ENCODE results near the gene CDH3.

DNA sequence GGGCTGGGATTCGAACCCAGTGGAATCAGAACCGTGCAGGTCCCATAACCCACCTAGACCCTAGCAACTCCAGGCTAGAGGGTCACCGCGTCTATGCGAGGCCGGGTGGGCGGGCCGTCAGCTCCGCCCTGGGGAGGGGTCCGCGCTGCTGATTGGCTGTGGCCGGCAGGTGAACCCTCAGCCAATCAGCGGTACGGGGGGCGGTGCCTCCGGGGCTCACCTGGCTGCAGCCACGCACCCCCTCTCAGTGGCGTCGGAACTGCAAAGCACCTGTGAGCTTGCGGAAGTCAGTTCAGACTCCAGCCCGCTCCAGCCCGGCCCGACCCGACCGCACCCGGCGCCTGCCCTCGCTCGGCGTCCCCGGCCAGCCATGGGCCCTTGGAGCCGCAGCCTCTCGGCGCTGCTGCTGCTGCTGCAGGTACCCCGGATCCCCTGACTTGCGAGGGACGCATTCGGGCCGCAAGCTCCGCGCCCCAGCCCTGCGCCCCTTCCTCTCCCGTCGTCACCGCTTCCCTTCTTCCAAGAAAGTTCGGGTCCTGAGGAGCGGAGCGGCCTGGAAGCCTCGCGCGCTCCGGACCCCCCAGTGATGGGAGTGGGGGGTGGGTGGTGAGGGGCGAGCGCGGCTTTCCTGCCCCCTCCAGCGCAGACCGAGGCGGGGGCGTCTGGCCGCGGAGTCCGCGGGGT lies 92.1 kb downstream of the CDH3 start, which contains the start of gene CDH1:
- peak in 3 of 4 donors; percentile 82 to 91 (median 82) for TF ChIP-seq POLR2A (IDR thresholded peaks at IDR 0.05)
- TF ChIP-seq, protein P1, sequence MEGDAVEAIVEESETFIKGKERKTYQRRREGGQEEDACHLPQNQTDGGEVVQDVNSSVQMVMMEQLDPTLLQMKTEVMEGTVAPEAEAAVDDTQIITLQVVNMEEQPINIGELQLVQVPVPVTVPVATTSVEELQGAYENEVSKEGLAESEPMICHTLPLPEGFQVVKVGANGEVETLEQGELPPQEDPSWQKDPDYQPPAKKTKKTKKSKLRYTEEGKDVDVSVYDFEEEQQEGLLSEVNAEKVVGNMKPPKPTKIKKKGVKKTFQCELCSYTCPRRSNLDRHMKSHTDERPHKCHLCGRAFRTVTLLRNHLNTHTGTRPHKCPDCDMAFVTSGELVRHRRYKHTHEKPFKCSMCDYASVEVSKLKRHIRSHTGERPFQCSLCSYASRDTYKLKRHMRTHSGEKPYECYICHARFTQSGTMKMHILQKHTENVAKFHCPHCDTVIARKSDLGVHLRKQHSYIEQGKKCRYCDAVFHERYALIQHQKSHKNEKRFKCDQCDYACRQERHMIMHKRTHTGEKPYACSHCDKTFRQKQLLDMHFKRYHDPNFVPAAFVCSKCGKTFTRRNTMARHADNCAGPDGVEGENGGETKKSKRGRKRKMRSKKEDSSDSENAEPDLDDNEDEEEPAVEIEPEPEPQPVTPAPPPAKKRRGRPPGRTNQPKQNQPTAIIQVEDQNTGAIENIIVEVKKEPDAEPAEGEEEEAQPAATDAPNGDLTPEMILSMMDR (IDR thresholded peaks at IDR 0.05), result no peak

Measured in esophagus squamous epithelium (tissue), 4 donors.